Liver (tissue), 9 donors: ENCODE results near the gene OTUD3. TPM values are rescaled to one million over a fixed set of nuclear protein-coding genes. Genes with fewer than 3 reads are reported as not detected.

ENCODE experiments used
- DNase-seq: peaks from one replicate; pipeline ENCODE4 v3.0.0-alpha.2; 2017; ENCODE audit warnings: low spot score
- H3K27ac ChIP-seq, 2 donors: one replicate each; pipeline ENCODE4 v1.7.0; 2013; ENCODE audit warnings: inconsistent platforms in 2 of 2, low read length in 2 of 2, control low read depth in 1 of 2, low read depth in 1 of 2, mild to moderate bottlenecking in 1 of 2
- H3K27me3 ChIP-seq, 4 donors: one replicate each; pipeline versions ENCODE4 v1.6.1 to v1.7.0; 2013; ENCODE audit warnings: low read length in 3 of 4, inconsistent platforms in 1 of 4, mild to moderate bottlenecking in 1 of 4, moderate library complexity in 1 of 4; ENCODE audit not compliant: control insufficient read depth in 4 of 4, insufficient read depth in 4 of 4
- H3K36me3 ChIP-seq, 4 donors: one replicate each; pipeline versions ENCODE4 v1.6.1 to v1.7.0; 2013; ENCODE audit warnings: low read length in 3 of 4, mild to moderate bottlenecking in 3 of 4, low read depth in 1 of 4, moderate library complexity in 1 of 4; ENCODE audit not compliant: control insufficient read depth in 4 of 4, insufficient read depth in 3 of 4
- H3K4me1 ChIP-seq, 4 donors: one replicate each; pipeline versions ENCODE4 v1.6.1 to v1.7.0; 2013; ENCODE audit warnings: low read length in 3 of 4, mild to moderate bottlenecking in 3 of 4, moderate library complexity in 1 of 4; ENCODE audit not compliant: control insufficient read depth in 4 of 4, insufficient read depth in 4 of 4
- H3K4me3 ChIP-seq, 3 donors: one replicate each; pipeline versions ENCODE4 v1.6.1 to v1.7.0; 2013; ENCODE audit warnings: low read length in 3 of 3, control low read depth in 1 of 3, low read depth in 1 of 3, mild to moderate bottlenecking in 1 of 3
- H3K9ac ChIP-seq, 2 donors: one replicate each; pipeline ENCODE4 v1.7.0; 2013; ENCODE audit warnings: low read length in 2 of 2, mild to moderate bottlenecking in 2 of 2, moderate library complexity in 2 of 2, control low read depth in 1 of 2, low read depth in 1 of 2
- H3K9me3 ChIP-seq, 4 donors: one replicate each; pipeline versions ENCODE4 v1.6.1 to v1.7.0; 2013; ENCODE audit warnings: low read length in 3 of 4; ENCODE audit not compliant: control insufficient read depth in 4 of 4
- EGR1 ChIP-seq, 2 donors: IDR thresholded peaks; 2 replicates each; pipeline ENCODE4 v1.6.1; 2016 to 2018; ENCODE audit warnings: antibody characterized with exemption in 2 of 2, low read depth in 2 of 2
- FOXA1 ChIP-seq: IDR thresholded peaks from 2 replicates; pipeline ENCODE4 v1.6.1; 2016; ENCODE audit warnings: antibody characterized with exemption
- GABPA ChIP-seq, 2 donors: IDR thresholded peaks in 1 of 2; conservative IDR thresholded peaks in 1 of 2; 2 replicates each; pipeline ENCODE4 v1.6.1; 2016; ENCODE audit warnings: antibody characterized with exemption in 2 of 2, mild to moderate bottlenecking in 1 of 2, moderate library complexity in 1 of 2
- HNF4A ChIP-seq, 2 donors: conservative IDR thresholded peaks; 2 replicates each; pipeline ENCODE4 v1.6.1; 2016; ENCODE audit warnings: antibody characterized with exemption in 2 of 2, mild to moderate bottlenecking in 2 of 2
- HNF4G ChIP-seq: IDR thresholded peaks from 2 replicates; pipeline ENCODE4 v1.6.1; 2016; ENCODE audit warnings: antibody characterized with exemption
- JUND ChIP-seq, 2 donors: IDR thresholded peaks; 2 replicates each; pipeline ENCODE4 v1.6.1; 2016; ENCODE audit warnings: antibody characterized with exemption in 2 of 2
- NR2F2 ChIP-seq: IDR thresholded peaks from 2 replicates; pipeline ENCODE4 v1.6.1; 2016; ENCODE audit warnings: antibody characterized with exemption
- RAD21 ChIP-seq, 2 donors: IDR thresholded peaks; 2 replicates each; pipeline ENCODE4 v1.6.1; 2016; ENCODE audit warnings: antibody characterized with exemption in 2 of 2, mild to moderate bottlenecking in 2 of 2
- RXRA ChIP-seq, 2 donors: IDR thresholded peaks; 2 replicates each; pipeline ENCODE4 v1.6.1; 2017 to 2018; ENCODE audit warnings: antibody characterized with exemption in 2 of 2, mild to moderate bottlenecking in 1 of 2
- SP1 ChIP-seq: IDR thresholded peaks from 2 replicates; pipeline ENCODE4 v1.6.1; 2018; ENCODE audit warnings: antibody characterized with exemption, mild to moderate bottlenecking
- TAF1 ChIP-seq: conservative IDR thresholded peaks from 2 replicates; pipeline ENCODE4 v1.6.1; 2016; ENCODE audit warnings: antibody characterized with exemption, mild to moderate bottlenecking
- YY1 ChIP-seq: IDR thresholded peaks from 2 replicates; pipeline ENCODE4 v1.6.1; 2016; ENCODE audit warnings: antibody characterized with exemption, mild to moderate bottlenecking
- WGBS: extraction: QIAGEN DNeasy Blood & Tissue Kit; methylation state at CpG from one replicate; pipeline ENCODE4 v1.1.7; 2013; 5-methylcytosine and 5-hydroxymethylcytosine counted together
- polyA plus RNA-seq, 2 donors: library from polyadenylated mRNA; stranded (reverse) in 1 of 2; unstranded in 1 of 2; fragments of 200-250 nt in 1 of 2; fragments of >200 nt in 1 of 2; fragmentation: Nextera tagmentation in 1 of 2; extraction: Ambion mirVana in 1 of 2; gene quantifications; one replicate each; pipeline versions ENCODE4 v1.2.1 to v1.2.3, GENCODE V29; 2013 to 2015
- total RNA-seq, 2 donors: library from RNA; depleted of rRNA; stranded (reverse); fragments of >200 nt; gene quantifications; one replicate each; pipeline ENCODE4 v1.2.3, GENCODE V29; 2014
- TF ChIP-seq, protein P1 (sequence below): IDR thresholded peaks from 2 replicates; pipeline ENCODE4 v1.6.1; 2016; ENCODE audit warnings: antibody characterized with exemption
- TF ChIP-seq, protein P2 (sequence below): IDR thresholded peaks from 2 replicates; pipeline ENCODE4 v1.6.1; 2016; ENCODE audit warnings: antibody characterized with exemption, mild to moderate bottlenecking
- TF ChIP-seq, protein P3 (sequence below): fragments of 150-350 bp; IDR thresholded peaks from 2 replicates; pipeline ENCODE4 v1.5.1; 2017; ENCODE audit warnings: improper control_type of control experiment, low read depth, low read length; ENCODE audit not compliant: missing input control
- TF ChIP-seq, protein P4 (sequence below): IDR thresholded peaks from 2 replicates; pipeline ENCODE4 v1.6.1; 2016; ENCODE audit warnings: antibody characterized with exemption
- TF ChIP-seq, protein P5 (sequence below): IDR thresholded peaks from 2 replicates; pipeline ENCODE4 v1.6.1; 2016; ENCODE audit warnings: antibody characterized with exemption
- donor health status: healthy.
- donor health status: healthy.
- donor health status: healthy.
- donor health status: healthy.
- donor health status: healthy.

The OTUD3 gene
- total and polyA plus RNA-seq, 4 donors: 0.36 to 4.0 (median 2.1) TPM

DNA sequence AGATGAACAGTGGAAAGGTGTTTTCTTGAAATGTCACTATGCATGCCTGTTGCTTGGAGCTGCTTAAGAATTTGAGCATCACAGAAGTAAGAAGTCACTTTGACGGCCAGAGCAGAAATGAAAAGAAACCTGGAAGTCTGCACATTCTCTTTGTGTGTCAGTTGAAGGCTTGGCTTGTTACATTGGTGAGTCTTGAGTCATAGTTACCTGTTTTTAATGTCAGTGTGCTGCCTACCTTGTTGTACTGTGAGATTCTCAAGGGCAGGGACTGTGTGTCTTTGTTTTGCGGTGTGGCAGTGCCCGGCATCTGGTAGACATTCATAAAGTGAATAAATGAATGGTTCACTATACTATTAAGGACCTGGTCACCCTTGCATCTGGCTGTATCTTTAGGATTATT, 9.9 kb downstream of the OTUD3 start:
- Histone ChIP-seq H3K4me3 (no peak overlapping the region), H3K27ac (no peak overlapping the region), H3K36me3 (peaks cover 5 to 16% (median 15%) of the 10 kb centered on the region in 4 donors), H3K9me3 (no peaks in the 10 kb centered on the region), H3K4me1 (peaks cover 0 to 5% (median 0%) of the 10 kb centered on the region in 4 donors), H3K27me3 (no peaks in the 10 kb centered on the region), H3K9ac (no peak overlapping the region)
- whole genome bisulfite sequencing: 95% methylated on average over 3 of the region's 3 CpGs
- TF ChIP-seq HNF4G (no peak), JUND (IDR thresholded peaks at IDR 0.05) (no peak), YY1 (no peak), SP1 (no peak), TAF1 (no peak), NR2F2 (no peak), RXRA (IDR thresholded peaks at IDR 0.05) (no peak), EGR1 (IDR thresholded peaks at IDR 0.05; ENCODE audit: low read depth in 2 of 2) (no peak), HNF4A (conservative IDR thresholded peaks at IDR 0.05) (no peak), FOXA1 (no peak), GABPA (IDR thresholded peaks at IDR 0.05 in 1 of 2, conservative IDR thresholded peaks at IDR 0.05 in 1 of 2) (no peak), RAD21 (IDR thresholded peaks at IDR 0.05) (no peak)
- TF ChIP-seq, protein P1, sequence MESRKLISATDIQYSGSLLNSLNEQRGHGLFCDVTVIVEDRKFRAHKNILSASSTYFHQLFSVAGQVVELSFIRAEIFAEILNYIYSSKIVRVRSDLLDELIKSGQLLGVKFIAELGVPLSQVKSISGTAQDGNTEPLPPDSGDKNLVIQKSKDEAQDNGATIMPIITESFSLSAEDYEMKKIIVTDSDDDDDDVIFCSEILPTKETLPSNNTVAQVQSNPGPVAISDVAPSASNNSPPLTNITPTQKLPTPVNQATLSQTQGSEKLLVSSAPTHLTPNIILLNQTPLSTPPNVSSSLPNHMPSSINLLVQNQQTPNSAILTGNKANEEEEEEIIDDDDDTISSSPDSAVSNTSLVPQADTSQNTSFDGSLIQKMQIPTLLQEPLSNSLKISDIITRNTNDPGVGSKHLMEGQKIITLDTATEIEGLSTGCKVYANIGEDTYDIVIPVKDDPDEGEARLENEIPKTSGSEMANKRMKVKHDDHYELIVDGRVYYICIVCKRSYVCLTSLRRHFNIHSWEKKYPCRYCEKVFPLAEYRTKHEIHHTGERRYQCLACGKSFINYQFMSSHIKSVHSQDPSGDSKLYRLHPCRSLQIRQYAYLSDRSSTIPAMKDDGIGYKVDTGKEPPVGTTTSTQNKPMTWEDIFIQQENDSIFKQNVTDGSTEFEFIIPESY: no peak
- TF ChIP-seq, protein P2, sequence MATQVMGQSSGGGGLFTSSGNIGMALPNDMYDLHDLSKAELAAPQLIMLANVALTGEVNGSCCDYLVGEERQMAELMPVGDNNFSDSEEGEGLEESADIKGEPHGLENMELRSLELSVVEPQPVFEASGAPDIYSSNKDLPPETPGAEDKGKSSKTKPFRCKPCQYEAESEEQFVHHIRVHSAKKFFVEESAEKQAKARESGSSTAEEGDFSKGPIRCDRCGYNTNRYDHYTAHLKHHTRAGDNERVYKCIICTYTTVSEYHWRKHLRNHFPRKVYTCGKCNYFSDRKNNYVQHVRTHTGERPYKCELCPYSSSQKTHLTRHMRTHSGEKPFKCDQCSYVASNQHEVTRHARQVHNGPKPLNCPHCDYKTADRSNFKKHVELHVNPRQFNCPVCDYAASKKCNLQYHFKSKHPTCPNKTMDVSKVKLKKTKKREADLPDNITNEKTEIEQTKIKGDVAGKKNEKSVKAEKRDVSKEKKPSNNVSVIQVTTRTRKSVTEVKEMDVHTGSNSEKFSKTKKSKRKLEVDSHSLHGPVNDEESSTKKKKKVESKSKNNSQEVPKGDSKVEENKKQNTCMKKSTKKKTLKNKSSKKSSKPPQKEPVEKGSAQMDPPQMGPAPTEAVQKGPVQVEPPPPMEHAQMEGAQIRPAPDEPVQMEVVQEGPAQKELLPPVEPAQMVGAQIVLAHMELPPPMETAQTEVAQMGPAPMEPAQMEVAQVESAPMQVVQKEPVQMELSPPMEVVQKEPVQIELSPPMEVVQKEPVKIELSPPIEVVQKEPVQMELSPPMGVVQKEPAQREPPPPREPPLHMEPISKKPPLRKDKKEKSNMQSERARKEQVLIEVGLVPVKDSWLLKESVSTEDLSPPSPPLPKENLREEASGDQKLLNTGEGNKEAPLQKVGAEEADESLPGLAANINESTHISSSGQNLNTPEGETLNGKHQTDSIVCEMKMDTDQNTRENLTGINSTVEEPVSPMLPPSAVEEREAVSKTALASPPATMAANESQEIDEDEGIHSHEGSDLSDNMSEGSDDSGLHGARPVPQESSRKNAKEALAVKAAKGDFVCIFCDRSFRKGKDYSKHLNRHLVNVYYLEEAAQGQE: no peak
- TF ChIP-seq, protein P3, sequence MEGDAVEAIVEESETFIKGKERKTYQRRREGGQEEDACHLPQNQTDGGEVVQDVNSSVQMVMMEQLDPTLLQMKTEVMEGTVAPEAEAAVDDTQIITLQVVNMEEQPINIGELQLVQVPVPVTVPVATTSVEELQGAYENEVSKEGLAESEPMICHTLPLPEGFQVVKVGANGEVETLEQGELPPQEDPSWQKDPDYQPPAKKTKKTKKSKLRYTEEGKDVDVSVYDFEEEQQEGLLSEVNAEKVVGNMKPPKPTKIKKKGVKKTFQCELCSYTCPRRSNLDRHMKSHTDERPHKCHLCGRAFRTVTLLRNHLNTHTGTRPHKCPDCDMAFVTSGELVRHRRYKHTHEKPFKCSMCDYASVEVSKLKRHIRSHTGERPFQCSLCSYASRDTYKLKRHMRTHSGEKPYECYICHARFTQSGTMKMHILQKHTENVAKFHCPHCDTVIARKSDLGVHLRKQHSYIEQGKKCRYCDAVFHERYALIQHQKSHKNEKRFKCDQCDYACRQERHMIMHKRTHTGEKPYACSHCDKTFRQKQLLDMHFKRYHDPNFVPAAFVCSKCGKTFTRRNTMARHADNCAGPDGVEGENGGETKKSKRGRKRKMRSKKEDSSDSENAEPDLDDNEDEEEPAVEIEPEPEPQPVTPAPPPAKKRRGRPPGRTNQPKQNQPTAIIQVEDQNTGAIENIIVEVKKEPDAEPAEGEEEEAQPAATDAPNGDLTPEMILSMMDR: no peak
- TF ChIP-seq, protein P4, sequence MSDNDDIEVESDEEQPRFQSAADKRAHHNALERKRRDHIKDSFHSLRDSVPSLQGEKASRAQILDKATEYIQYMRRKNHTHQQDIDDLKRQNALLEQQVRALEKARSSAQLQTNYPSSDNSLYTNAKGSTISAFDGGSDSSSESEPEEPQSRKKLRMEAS: no peak
- TF ChIP-seq, protein P5, sequence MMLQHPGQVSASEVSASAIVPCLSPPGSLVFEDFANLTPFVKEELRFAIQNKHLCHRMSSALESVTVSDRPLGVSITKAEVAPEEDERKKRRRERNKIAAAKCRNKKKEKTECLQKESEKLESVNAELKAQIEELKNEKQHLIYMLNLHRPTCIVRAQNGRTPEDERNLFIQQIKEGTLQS: no peak
- DNase-seq: no peak
